ENCODE data around the gene ZNF667.
A peak's percentile ranks its signal among the peaks of the same experiment; 100 is the strongest.

Gene ZNF667

DNA sequence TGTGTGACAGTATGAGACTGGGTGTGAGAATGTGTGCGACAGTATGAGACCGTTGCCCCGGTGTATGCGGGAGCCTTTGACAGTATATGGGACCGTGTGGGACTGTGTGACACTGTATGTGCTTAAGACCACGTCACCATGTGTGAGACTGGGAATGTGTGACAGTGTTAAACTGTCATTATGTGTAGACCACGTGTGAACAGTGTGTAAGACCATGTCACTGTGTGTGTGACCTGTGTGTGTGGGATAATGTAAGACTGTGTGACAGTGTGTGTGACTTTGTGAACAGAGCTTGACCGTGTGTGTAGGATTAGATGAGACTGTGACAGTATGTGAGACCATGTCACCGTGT, 72.5 kb downstream of the ZNF667 start:
- no peaks in the 10 kb centered on the region for H3K9me3 ChIP-seq (ENCODE audit: control insufficient read depth, insufficient read depth, low read depth, low read length)

More for the DNA sequence above, 72.5 kb downstream of the ZNF667 start:
- Histone ChIP-seq H3K36me3 (ENCODE audit: control insufficient read depth in 2 of 2, insufficient read depth in 1 of 2, low read length in 2 of 2) (peaks cover 32 to 38% of the 10 kb centered on the region in 2 experiments), H3K4me1 (ENCODE audit: control insufficient read depth, insufficient read depth, low read length) (no peaks in the 10 kb centered on the region), H3K4me3 (ENCODE audit: low read depth, low read length) (peak overlapping the region; percentile 96), H3K27ac (ENCODE audit: extremely low read depth, low read depth, low read length) (peak overlapping the region; percentile 83; the same call in 1 of the 2 replicates)
- CTCF ChIA-PET = interaction anchor here (0.7 kb wide), 1 partner anchor 11 kb away, joined by 3 read pairs; the partner anchor contains the start of gene ZNF582
- POLR2A ChIA-PET = interaction anchor here (1.7 kb wide), 1 partner anchor 10 kb away, joined by 3 read pairs; no protein-coding TSS in a partner anchor
- TF ChIP-seq ZNF426 (tag by site-specific recombination; IDR thresholded peaks at IDR 0.05) (no peak), ZNF146 (tag by site-specific recombination; IDR thresholded peaks at IDR 0.05) (no peak), KLF16 (tag by site-specific recombination; IDR thresholded peaks at IDR 0.05) (0 out of 2 replicates have a peak, but pooled peaks have one; percentile 4), ZNF114 (tag by site-specific recombination; IDR thresholded peaks at IDR 0.05) (0 out of 2 replicates have a peak, but pooled peaks have one; percentile 2), ZNF19 (tag by site-specific recombination; IDR thresholded peaks at IDR 0.05; ENCODE audit: low read depth) (no peak), ZNF311 (tag by site-specific recombination; IDR thresholded peaks at IDR 0.05; ENCODE audit: borderline replicate concordance) (peak; percentile 73; the same call in 1 of the 2 replicates), ZNF830 (tag by site-specific recombination; IDR thresholded peaks at IDR 0.05; ENCODE audit: low read depth) (no peak), SCRT1 (tag by site-specific recombination; IDR thresholded peaks at IDR 0.05; ENCODE audit: borderline replicate concordance) (peak; percentile 37; the same call in 1 of the 2 replicates)
- TF ChIP-seq, protein P1, sequence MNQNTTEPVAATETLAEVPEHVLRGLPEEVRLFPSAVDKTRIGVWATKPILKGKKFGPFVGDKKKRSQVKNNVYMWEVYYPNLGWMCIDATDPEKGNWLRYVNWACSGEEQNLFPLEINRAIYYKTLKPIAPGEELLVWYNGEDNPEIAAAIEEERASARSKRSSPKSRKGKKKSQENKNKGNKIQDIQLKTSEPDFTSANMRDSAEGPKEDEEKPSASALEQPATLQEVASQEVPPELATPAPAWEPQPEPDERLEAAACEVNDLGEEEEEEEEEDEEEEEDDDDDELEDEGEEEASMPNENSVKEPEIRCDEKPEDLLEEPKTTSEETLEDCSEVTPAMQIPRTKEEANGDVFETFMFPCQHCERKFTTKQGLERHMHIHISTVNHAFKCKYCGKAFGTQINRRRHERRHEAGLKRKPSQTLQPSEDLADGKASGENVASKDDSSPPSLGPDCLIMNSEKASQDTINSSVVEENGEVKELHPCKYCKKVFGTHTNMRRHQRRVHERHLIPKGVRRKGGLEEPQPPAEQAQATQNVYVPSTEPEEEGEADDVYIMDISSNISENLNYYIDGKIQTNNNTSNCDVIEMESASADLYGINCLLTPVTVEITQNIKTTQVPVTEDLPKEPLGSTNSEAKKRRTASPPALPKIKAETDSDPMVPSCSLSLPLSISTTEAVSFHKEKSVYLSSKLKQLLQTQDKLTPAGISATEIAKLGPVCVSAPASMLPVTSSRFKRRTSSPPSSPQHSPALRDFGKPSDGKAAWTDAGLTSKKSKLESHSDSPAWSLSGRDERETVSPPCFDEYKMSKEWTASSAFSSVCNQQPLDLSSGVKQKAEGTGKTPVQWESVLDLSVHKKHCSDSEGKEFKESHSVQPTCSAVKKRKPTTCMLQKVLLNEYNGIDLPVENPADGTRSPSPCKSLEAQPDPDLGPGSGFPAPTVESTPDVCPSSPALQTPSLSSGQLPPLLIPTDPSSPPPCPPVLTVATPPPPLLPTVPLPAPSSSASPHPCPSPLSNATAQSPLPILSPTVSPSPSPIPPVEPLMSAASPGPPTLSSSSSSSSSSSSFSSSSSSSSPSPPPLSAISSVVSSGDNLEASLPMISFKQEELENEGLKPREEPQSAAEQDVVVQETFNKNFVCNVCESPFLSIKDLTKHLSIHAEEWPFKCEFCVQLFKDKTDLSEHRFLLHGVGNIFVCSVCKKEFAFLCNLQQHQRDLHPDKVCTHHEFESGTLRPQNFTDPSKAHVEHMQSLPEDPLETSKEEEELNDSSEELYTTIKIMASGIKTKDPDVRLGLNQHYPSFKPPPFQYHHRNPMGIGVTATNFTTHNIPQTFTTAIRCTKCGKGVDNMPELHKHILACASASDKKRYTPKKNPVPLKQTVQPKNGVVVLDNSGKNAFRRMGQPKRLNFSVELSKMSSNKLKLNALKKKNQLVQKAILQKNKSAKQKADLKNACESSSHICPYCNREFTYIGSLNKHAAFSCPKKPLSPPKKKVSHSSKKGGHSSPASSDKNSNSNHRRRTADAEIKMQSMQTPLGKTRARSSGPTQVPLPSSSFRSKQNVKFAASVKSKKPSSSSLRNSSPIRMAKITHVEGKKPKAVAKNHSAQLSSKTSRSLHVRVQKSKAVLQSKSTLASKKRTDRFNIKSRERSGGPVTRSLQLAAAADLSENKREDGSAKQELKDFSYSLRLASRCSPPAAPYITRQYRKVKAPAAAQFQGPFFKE (tag by site-specific recombination; IDR thresholded peaks at IDR 0.05; ENCODE audit: borderline replicate concordance) = 0 out of 2 replicates have a peak, but pooled peaks have one; percentile 20
- TF ChIP-seq, protein P2, sequence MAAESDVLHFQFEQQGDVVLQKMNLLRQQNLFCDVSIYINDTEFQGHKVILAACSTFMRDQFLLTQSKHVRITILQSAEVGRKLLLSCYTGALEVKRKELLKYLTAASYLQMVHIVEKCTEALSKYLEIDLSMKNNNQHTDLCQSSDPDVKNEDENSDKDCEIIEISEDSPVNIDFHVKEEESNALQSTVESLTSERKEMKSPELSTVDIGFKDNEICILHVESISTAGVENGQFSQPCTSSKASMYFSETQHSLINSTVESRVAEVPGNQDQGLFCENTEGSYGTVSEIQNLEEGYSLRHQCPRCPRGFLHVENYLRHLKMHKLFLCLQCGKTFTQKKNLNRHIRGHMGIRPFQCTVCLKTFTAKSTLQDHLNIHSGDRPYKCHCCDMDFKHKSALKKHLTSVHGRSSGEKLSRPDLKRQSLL (tag by site-specific recombination; IDR thresholded peaks at IDR 0.05) = no peak
- TF ChIP-seq, protein P3, sequence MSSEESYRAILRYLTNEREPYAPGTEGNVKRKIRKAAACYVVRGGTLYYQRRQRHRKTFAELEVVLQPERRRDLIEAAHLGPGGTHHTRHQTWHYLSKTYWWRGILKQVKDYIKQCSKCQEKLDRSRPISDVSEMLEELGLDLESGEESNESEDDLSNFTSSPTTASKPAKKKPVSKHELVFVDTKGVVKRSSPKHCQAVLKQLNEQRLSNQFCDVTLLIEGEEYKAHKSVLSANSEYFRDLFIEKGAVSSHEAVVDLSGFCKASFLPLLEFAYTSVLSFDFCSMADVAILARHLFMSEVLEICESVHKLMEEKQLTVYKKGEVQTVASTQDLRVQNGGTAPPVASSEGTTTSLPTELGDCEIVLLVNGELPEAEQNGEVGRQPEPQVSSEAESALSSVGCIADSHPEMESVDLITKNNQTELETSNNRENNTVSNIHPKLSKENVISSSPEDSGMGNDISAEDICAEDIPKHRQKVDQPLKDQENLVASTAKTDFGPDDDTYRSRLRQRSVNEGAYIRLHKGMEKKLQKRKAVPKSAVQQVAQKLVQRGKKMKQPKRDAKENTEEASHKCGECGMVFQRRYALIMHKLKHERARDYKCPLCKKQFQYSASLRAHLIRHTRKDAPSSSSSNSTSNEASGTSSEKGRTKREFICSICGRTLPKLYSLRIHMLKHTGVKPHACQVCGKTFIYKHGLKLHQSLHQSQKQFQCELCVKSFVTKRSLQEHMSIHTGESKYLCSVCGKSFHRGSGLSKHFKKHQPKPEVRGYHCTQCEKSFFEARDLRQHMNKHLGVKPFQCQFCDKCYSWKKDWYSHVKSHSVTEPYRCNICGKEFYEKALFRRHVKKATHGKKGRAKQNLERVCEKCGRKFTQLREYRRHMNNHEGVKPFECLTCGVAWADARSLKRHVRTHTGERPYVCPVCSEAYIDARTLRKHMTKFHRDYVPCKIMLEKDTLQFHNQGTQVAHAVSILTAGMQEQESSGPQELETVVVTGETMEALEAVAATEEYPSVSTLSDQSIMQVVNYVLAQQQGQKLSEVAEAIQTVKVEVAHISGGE (tag by site-specific recombination; conservative IDR thresholded peaks at IDR 0.05; ENCODE audit: low read depth) = no peak
- TF ChIP-seq, protein P4, sequence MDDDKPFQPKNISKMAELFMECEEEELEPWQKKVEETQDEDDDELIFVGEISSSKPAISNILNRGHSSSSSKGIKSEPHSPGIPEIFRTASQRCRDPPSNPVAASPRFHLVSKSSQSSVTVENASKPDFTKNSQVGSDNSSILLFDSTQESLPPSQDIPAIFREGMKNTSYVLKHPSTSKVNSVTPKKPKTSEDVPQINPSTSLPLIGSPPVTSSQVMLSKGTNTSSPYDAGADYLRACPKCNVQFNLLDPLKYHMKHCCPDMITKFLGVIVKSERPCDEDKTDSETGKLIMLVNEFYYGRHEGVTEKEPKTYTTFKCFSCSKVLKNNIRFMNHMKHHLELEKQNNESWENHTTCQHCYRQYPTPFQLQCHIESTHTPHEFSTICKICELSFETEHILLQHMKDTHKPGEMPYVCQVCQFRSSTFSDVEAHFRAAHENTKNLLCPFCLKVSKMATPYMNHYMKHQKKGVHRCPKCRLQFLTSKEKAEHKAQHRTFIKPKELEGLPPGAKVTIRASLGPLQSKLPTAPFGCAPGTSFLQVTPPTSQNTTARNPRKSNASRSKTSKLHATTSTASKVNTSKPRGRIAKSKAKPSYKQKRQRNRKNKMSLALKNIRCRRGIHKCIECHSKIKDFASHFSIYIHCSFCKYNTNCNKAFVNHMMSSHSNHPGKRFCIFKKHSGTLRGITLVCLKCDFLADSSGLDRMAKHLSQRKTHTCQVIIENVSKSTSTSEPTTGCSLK (tag by site-specific recombination; IDR thresholded peaks at IDR 0.05) = 0 out of 2 replicates have a peak, but pooled peaks have one; percentile 7
- TF ChIP-seq, protein P5, sequence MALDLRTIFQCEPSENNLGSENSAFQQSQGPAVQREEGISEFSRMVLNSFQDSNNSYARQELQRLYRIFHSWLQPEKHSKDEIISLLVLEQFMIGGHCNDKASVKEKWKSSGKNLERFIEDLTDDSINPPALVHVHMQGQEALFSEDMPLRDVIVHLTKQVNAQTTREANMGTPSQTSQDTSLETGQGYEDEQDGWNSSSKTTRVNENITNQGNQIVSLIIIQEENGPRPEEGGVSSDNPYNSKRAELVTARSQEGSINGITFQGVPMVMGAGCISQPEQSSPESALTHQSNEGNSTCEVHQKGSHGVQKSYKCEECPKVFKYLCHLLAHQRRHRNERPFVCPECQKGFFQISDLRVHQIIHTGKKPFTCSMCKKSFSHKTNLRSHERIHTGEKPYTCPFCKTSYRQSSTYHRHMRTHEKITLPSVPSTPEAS (tag by site-specific recombination; IDR thresholded peaks at IDR 0.05) = peak; percentile 71; the same call in 1 of the 2 replicates
- TF ChIP-seq, protein P6, sequence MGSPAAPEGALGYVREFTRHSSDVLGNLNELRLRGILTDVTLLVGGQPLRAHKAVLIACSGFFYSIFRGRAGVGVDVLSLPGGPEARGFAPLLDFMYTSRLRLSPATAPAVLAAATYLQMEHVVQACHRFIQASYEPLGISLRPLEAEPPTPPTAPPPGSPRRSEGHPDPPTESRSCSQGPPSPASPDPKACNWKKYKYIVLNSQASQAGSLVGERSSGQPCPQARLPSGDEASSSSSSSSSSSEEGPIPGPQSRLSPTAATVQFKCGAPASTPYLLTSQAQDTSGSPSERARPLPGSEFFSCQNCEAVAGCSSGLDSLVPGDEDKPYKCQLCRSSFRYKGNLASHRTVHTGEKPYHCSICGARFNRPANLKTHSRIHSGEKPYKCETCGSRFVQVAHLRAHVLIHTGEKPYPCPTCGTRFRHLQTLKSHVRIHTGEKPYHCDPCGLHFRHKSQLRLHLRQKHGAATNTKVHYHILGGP (tag by site-specific recombination; IDR thresholded peaks at IDR 0.05) = no peak

All from HEK293 (cell line).